GM12873 (cell line): ENCODE data around the gene GTF3C6.

Source experiments
- TF ChIP-seq, protein P1 (sequence below): IDR thresholded peaks from 2 replicates; pipeline ENCODE4 v1.5.1; 2012; ENCODE audit warnings: low read depth, mild to moderate bottlenecking, moderate library complexity, low read length, control low read depth; ENCODE audit not compliant: insufficient read depth; ENCODE audit errors: missing control alignments

Gene GTF3C6

DNA sequence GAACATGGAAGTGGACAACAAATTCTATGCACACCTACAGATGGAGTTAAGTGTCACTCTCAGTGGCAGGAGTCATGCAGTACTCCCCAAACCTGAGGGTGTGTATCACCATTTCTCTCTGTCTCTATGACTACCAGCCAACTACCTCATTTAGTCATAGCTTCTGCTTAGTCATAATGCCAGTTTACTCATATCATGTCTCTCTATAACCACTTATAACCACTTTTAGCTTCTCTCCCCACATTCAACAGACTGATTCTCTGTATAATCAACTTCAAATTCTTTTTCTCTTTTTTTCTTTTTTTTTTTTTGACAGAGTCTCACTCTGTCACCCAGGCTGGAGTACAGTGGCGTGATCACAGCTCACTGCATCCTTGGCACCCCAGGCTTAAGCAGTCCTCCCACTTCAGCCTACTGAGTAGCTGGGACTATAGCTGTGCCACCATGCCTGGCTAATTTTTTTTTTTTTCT, 13.8 kb upstream of the GTF3C6 start:
- TF ChIP-seq, protein P1, sequence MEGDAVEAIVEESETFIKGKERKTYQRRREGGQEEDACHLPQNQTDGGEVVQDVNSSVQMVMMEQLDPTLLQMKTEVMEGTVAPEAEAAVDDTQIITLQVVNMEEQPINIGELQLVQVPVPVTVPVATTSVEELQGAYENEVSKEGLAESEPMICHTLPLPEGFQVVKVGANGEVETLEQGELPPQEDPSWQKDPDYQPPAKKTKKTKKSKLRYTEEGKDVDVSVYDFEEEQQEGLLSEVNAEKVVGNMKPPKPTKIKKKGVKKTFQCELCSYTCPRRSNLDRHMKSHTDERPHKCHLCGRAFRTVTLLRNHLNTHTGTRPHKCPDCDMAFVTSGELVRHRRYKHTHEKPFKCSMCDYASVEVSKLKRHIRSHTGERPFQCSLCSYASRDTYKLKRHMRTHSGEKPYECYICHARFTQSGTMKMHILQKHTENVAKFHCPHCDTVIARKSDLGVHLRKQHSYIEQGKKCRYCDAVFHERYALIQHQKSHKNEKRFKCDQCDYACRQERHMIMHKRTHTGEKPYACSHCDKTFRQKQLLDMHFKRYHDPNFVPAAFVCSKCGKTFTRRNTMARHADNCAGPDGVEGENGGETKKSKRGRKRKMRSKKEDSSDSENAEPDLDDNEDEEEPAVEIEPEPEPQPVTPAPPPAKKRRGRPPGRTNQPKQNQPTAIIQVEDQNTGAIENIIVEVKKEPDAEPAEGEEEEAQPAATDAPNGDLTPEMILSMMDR, result no peak

DNA sequence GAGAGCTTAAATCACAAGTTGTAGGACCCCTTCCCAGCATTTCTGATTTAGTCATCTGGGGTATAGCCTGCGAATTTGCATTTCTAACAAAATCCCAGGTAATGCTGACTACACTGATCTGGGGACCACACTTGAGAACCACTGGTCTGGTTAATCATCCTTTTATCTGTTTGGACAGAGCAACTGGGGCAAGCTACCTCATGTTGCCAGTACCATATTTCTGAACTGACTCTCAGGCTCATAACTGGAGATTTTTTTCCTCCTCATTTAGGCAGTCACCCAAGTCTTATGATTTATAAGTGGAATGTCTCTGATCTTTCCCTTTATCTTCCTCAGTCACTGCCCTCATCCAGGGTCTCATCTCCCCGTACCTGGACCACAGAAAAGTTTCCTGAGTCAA, 12.0 kb upstream of the GTF3C6 start:
- TF ChIP-seq, protein P1, result no peak

DNA sequence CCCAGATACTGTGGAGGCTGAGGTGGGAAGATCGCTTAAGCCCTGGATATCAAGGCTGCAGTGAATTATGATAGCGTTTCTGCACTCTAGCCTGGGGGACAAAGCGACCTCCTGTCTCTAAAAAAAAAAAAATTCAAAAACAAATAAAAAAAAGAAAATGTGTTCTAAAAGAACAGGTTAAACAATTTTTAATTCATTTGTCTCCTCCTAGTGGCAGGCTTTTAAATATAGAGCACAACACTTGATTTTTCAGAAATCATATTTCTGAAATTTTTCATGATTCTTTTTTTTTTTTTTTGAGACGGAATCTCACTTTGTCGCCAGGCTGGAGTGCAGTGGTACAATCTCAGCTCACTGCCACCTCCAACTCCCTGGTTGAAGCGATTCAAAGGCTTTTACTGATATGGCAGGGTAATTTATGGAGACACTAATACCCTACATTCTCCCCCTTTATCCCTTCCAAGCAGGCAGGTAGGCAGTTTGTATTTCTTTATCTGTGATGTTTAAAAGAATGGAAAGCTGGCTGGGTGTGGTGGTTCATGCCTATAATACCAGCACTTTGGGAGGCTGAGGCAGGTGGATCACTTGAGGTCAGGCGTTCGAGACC, 8.7 kb upstream of the GTF3C6 start:
- TF ChIP-seq, protein P1, result peak; percentile 37

DNA sequence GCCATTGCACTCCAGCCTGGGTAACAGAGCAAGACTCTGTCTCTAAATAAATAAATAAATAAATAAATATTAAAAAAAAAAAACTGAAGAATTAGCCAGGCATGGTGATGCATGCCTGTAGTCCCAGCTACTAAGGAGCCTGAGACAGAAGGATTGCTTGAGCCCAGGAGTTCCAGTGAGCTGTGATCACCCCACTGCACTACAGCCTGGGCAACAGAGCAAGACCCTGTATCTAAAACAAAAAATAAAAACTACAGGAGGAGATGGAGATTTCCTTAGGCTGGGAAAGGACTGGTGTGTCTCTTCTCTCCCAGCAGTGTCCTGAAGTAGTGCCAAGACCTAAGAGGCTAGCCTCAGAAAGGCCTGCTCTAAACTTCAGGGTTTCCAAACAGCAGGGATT, 8.1 kb upstream of the GTF3C6 start:
- TF ChIP-seq, protein P1, result no peak

DNA sequence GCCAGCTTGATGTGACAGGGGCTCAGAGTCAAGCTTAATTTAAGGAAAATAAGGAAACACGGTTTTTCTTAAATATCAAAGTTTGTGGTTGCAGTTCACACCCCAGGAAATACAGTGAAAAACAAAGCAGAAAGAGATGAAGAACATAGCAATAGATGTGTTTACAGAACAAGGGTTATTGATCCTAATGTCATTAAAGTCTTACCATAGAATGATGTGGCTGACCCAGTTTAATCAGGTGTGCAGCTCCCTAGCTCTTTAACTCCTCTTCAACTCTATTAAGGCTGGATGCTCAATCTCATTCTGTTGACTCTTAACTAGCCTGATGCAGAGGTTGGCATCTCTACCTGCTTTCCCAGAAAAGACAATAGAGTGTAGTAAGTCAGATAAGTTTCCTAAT, 7.5 kb upstream of the GTF3C6 start:
- TF ChIP-seq, protein P1, result no peak

DNA sequence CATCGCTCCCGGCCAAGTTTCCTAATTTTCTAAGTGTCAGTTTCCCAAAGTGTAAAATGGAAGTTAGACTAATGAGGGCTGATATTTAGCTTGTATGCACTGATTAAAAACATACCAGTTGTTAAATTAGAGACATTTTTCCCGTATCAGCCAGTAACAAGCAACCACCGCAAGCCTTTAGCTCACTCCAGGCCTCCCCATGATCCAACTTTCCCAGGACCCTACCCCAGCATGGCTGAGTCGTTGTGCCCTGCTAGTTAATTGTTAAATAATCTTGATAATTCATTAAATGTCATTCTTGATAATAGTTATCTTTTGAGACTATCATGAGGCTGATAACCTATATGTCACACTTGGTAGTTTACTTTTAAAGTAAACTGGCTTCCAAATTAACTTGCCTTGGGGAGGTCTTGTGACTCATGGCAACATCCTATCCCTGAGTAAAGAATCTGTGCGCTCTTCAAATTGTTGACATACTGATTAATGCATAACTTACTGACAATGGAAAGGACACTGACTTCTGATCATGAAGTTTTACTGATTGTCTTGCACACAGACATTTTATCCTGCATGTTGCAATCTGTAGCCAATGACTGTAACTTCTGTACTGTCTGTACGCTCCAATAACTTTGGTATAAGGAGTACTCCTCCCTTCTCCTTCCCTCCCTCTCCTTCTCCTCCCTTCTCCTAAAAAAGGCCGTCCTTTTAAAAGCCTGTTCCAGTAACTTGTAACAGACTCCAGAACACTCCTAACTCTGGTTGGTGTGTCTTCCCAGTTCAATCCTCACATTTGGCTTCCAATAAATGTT, 6.3 kb upstream of the GTF3C6 start:
- TF ChIP-seq, protein P1, result no peak

DNA sequence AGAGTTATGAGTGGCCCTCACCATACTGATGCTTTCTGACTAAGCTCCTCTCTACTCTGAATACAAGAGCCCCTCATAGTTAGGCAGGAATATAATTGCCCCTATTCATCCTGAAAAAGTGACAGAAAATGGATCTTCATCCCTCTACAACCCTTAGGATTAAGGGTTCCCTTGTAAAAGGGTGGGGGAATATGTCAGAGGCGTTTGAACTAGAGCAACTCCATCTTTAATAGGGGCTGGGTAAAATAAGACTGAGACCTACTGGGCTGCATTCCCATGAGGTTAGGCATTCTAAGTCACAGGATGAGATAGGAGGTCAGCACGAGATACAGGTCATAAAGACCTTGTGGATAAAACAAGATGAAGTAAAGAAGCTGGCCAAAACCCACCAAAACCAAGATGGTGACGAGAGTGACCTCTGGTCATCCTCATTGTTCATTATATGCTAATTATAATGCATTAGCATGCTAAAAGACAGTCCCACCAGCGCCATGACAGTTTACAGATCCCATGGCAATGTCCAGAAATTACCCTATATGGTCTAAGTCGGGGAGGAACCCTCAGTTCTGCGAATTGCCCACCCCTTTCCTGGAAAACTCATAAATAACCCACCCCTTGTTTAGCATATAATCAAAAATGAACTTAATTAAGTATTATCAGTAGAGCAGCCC, 4.7 kb upstream of the GTF3C6 start:
- TF ChIP-seq, protein P1, result no peak
